Measurements from ENCODE around the gene AP4M1. TPM values are rescaled to one million over a fixed set of nuclear protein-coding genes. Genes with fewer than 3 reads are reported as not detected.

AP4M1 gene
- total RNA-seq, 3 donors from 2014 or later, result 18.0 to 30.9 (median 23.9) TPM

- Histone ChIP-seq H3K4me1 (ENCODE audit: low read depth) (peaks cover 24% of the 10 kb centered on the region), H3K4me3 (peak within 1 kb of the TSS; percentile 54), H3K9me3 (no peaks in the 10 kb centered on the region), H3K36me3 (ENCODE audit: low read depth) (no peaks in the 10 kb centered on the region)
- no peak for TF ChIP-seq CTCF (IDR thresholded peaks at IDR 0.05)
- intact Hi-C loops (cut with DNase I, micrococcal nuclease), result no loop called here
- DNase-seq, result peak; percentile 94 to 97 (median 96)
- ATAC-seq, result peak; percentile 93
Measured at GRCh38 chr7:100119072-100119969, 17.9 kb downstream of the AP4M1 start, which contains the start of the genes CNPY4 and TAF6. TSS of gene CNPY4 (plus strand) at chr7:100119634. CDS start at chr7:100119745, 111 bp downstream. TSS of gene TAF6 (minus strand) at chr7:100119358. CDS start at chr7:100114209, 5,149 bp downstream.

- ATAC-seq, result peak; percentile 28
- peak overlapping the region; percentile 54 for H3K4me3 ChIP-seq
- no peak for TF ChIP-seq CTCF (IDR thresholded peaks at IDR 0.05)
- H3K9me3 ChIP-seq, result no peaks in the 10 kb centered on the region
- intact Hi-C loops (cut with DNase I, micrococcal nuclease), result no loop called here
- H3K36me3 ChIP-seq (ENCODE audit: low read depth), result no peaks in the 10 kb centered on the region
- DNase-seq, result peak; percentile 62 to 71 (median 65)
- peaks cover 31% of the 10 kb centered on the region for H3K4me1 ChIP-seq (ENCODE audit: low read depth)
Measured at GRCh38 chr7:100119970-100120732, 18.7 kb downstream of the AP4M1 start.

GRCh38 chr7:100120733-100121036 is 19.2 kb downstream of the AP4M1 start:
- no peak for DNase-seq
- peaks cover 36% of the 10 kb centered on the region for H3K4me1 ChIP-seq (ENCODE audit: low read depth)

GRCh38 chr7:100122067-100122466 is 20.6 kb downstream of the AP4M1 start:
- intact Hi-C loops (cut with DNase I, micrococcal nuclease), result no loop called here
- DNase-seq, result peak in 1 of 3 donors; percentile 57
- Histone ChIP-seq H3K36me3 (ENCODE audit: low read depth) (no peaks in the 10 kb centered on the region), H3K4me3 (no peak overlapping the region), H3K9me3 (no peaks in the 10 kb centered on the region), H3K4me1 (ENCODE audit: low read depth) (peaks cover 42% of the 10 kb centered on the region)
- no peak for ATAC-seq
- TF ChIP-seq CTCF (IDR thresholded peaks at IDR 0.05), result no peak

More at GRCh38 chr7:100120733-100121036, 19.2 kb downstream of the AP4M1 start:
- intact Hi-C loops (cut with DNase I, micrococcal nuclease), result no loop called here
- Histone ChIP-seq H3K4me3 (no peak overlapping the region), H3K36me3 (ENCODE audit: low read depth) (no peaks in the 10 kb centered on the region), H3K9me3 (no peaks in the 10 kb centered on the region)
- TF ChIP-seq CTCF (IDR thresholded peaks at IDR 0.05), result no peak
- ATAC-seq, result no peak

- intact Hi-C loops (cut with DNase I, micrococcal nuclease), result no loop called here
- Histone ChIP-seq H3K4me1 (ENCODE audit: low read depth) (peaks cover 42% of the 10 kb centered on the region), H3K36me3 (ENCODE audit: low read depth) (no peaks in the 10 kb centered on the region), H3K9me3 (no peaks in the 10 kb centered on the region), H3K4me3 (no peak overlapping the region)
- DNase-seq (no peak), ATAC-seq (no peak)
- no peak for TF ChIP-seq CTCF (IDR thresholded peaks at IDR 0.05)
Measured at GRCh38 chr7:100122568-100122967, 21.1 kb downstream of the AP4M1 start.

Data from mucosa of descending colon (tissue), 3 donors.